Adrenal gland (tissue), 5 donors: Measurements from ENCODE around the gene LRRC8D.

Experiments used
- CTCF ChIP-seq, 6 experiments: fragments of 450-650 bp in 4 of 6; fragments of 200-600 bp in 2 of 6; sonication (generic) in 1 of 6; IDR thresholded peaks; 1 replicate in 5 of 6; 2 replicates in 1 of 6; pipeline versions ENCODE4 v1.5.1 to v1.8.0; 2016 to 2021; ENCODE audit warnings: antibody characterized with exemption in 6 of 6, mild to moderate bottlenecking in 2 of 6, moderate library complexity in 1 of 6
- POLR2A ChIP-seq, 2 donors: fragments of 450-650 bp; IDR thresholded peaks; one replicate each; pipeline ENCODE4 v1.6.1; 2017; ENCODE audit warnings: antibody characterized with exemption in 2 of 2, mild to moderate bottlenecking in 2 of 2, moderate library complexity in 1 of 2
- donor health status: DM: no; HTN: no; CAD: no.

GRCh38 chr1:89912073-89912472 lies 91.2 kb downstream of the LRRC8D start:
- TF ChIP-seq POLR2A (IDR thresholded peaks at IDR 0.05) (no peak), CTCF (IDR thresholded peaks at IDR 0.05) (no peak)
